Lower leg skin (tissue), 4 donors: ENCODE measurements around the gene KLHL21. TPM values are rescaled to one million over a fixed set of nuclear protein-coding genes. Genes with fewer than 3 reads are reported as not detected.
"Not testable (repeated sequence)": the region's sequence is repeated elsewhere in the genome, so short reads cannot be mapped to it uniquely, and the experiment has no call there.

Source experiments
- DNase-seq, 2 donors: peaks; one replicate each; pipeline ENCODE4 v3.0.0-alpha.2; 2019; ENCODE audit warnings: low spot score in 2 of 2
- H3K4me3 ChIP-seq: fragments of 200-600 bp; sonication (generic); 2 replicates; pipeline ENCODE4 v1.5.1; 2017; ENCODE audit warnings: mild to moderate bottlenecking, low read depth; ENCODE audit not compliant: poor library complexity, severe bottlenecking
- CTCF ChIP-seq, 3 donors: fragments of 450-650 bp; IDR thresholded peaks; one replicate each; pipeline ENCODE4 v1.5.1; 2016; ENCODE audit warnings: antibody characterized with exemption in 3 of 3, mild to moderate bottlenecking in 3 of 3, moderate library complexity in 2 of 3
- POLR2A ChIP-seq, 2 donors: fragments of 450-650 bp; IDR thresholded peaks; one replicate each; pipeline ENCODE4 v1.6.1; 2016 to 2017; ENCODE audit warnings: antibody characterized with exemption in 2 of 2, mild to moderate bottlenecking in 1 of 2, moderate library complexity in 1 of 2
- WGBS, 2 donors: methylation state at CpG; one replicate each; pipeline ENCODE4 v1.1.5; 2018; 5-methylcytosine and 5-hydroxymethylcytosine counted together
- intact Hi-C: fragments of 100-400 bp; cut with DNase I; formaldehyde crosslinking; loops from one replicate; pipeline ENCODE4 v1.15.0; 2023; ENCODE audit warnings: low total_unique reads
- total RNA-seq, 4 donors: library from RNA; depleted of rRNA; stranded (reverse); fragments of >200 nt; gene quantifications; one replicate each; pipeline ENCODE4 v1.1.0, GENCODE V29; 2016

The KLHL21 gene
- total RNA-seq, 4 donors from 2014 or later: 89.6 to 147 (median 130) TPM

- peak in 1 of 2 donors; percentile 88 for DNase-seq
- H3K4me3 ChIP-seq: peak overlapping the region; percentile 97
- intact Hi-C loops: no loop called here
- TF ChIP-seq POLR2A (IDR thresholded peaks at IDR 0.05) (no peak), CTCF (IDR thresholded peaks at IDR 0.05) (no peak)
- WGBS, 2 donors: 0 to 1% methylated on average over 16 to 30 of the region's 103 CpGs
These were observed 573 bp downstream of the KLHL21 start for GRCh38 chr1:6601923-6602668.

DNA sequence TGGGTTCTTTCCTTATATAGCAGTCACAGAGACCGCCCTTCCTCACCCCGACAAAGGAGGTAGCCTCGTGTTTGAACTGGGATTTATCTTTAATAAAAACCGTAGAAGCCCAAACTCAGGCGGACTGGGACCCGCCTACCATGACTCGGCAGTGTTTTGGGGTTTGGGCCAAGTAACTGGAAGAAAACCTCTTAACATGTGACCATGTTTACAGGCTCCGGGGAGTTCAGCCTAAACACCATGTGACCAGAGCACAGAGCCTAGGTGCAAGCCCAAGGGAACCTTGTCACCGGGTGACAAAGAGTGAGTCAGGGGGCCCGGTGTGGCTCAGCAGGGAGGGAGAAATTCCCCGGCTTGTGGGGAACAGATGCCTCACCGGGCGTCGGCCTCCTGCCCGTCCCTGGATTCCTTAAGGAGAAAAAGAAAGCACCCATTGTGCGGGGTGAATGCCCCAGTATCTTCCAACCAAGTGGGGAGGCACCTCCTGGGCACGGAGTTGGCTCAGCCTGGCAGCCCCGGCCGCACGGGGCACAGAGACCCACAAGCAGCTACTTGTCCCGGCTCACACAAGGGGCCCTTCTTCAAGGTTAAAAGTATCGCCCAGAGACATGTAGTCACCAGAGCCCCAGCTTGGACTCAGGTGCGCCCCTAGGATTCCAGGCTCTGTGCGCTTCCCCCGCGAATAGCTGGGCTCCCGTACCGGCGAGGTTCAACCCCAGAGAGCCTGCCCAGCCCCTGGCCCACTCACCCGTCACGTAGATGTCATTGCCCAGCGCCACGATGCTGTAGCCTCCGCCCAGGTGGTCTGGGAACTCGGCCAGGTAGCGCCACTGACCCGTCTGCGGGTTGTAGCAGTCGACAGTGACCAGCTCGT lies 1.4 kb downstream of the KLHL21 start:
- WGBS, 2 donors: 0 to 1% methylated on average over 22 to 26 of the region's 40 CpGs
- peak overlapping the region; percentile 97 for H3K4me3 ChIP-seq
- DNase-seq: peak; percentile 95 to 96
- TF ChIP-seq POLR2A (IDR thresholded peaks at IDR 0.05): peak in 1 of 2 donors; percentile 7
- no peak for TF ChIP-seq CTCF (IDR thresholded peaks at IDR 0.05)
- intact Hi-C loops: no loop called here

GRCh38 chr1:6600410-6601048 lies 2.1 kb downstream of the KLHL21 start:
- WGBS, 2 donors: 7 to 8% methylated on average over 10 of the region's 10 CpGs
- peak overlapping the region; percentile 97 for H3K4me3 ChIP-seq
- DNase-seq: no peak
- no peak for TF ChIP-seq POLR2A (IDR thresholded peaks at IDR 0.05)
- no peak for TF ChIP-seq CTCF (IDR thresholded peaks at IDR 0.05)
- intact Hi-C loops: no loop called here

GRCh38 chr1:6599991-6600390 lies 2.7 kb downstream of the KLHL21 start:
- DNase-seq, H3K4me3 ChIP-seq, intact Hi-C loops: not testable (repeated sequence)
- 25 to 30% methylated on average over 8 of the region's 8 CpGs for WGBS, 2 donors

DNA sequence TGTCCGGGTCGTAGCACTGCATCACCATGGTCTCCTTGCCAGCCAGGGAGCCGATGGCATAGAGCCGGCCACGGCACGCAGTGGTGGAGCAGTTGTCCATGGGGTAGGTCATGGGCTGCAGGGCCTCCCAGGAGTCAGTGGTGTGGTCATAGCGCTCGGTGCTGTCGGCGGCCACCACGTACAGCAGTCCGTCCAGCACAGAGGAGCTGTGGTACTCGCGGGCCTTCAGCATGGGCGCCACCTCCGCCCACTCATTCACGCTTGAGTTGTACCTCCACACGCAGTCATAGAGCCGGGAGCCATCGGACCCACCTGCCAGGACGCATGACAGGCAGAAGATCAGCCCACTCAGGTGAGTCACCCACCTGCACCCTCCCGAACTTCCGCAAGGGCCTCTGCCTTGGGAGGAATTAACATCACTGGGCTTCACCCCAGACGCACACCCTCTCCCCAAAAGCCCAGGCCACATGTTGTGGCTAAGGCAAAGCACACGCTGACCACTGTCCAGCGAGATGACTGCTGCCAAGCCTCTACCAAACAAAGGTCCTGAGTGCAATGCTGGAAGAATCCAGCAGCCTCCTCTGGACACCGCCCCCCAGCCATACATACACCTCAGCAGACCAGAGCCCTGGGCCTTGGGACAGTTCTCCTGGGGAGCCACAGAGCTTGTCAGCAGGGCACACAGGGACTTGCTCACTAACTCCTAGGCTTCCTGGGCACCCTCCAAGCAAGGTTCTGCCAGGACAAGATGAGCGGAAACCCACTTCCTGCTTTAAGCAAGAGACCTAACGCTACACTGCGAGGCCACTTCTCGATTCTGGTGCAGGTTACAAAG lies 3.3 kb downstream of the KLHL21 start:
- no peak overlapping the region for H3K4me3 ChIP-seq
- intact Hi-C loops: no loop called here
- TF ChIP-seq CTCF (IDR thresholded peaks at IDR 0.05) (no peak), POLR2A (IDR thresholded peaks at IDR 0.05) (no peak)
- DNase-seq: peak in 1 of 2 donors; percentile 87
- WGBS, 2 donors: 33 to 57% methylated on average over 20 to 23 of the region's 31 CpGs
